ENCODE results near the gene CRACR2B. TPM values are rescaled to one million over a fixed set of nuclear protein-coding genes. Genes with fewer than 3 reads are reported as not detected.

Gene CRACR2B
- total and polyA plus RNA-seq, 2 of the 13 experiments (the other 11 are each of a cell fraction or from before 2014, with no cell fraction given), result 14.9 to 21.0 TPM

DNA sequence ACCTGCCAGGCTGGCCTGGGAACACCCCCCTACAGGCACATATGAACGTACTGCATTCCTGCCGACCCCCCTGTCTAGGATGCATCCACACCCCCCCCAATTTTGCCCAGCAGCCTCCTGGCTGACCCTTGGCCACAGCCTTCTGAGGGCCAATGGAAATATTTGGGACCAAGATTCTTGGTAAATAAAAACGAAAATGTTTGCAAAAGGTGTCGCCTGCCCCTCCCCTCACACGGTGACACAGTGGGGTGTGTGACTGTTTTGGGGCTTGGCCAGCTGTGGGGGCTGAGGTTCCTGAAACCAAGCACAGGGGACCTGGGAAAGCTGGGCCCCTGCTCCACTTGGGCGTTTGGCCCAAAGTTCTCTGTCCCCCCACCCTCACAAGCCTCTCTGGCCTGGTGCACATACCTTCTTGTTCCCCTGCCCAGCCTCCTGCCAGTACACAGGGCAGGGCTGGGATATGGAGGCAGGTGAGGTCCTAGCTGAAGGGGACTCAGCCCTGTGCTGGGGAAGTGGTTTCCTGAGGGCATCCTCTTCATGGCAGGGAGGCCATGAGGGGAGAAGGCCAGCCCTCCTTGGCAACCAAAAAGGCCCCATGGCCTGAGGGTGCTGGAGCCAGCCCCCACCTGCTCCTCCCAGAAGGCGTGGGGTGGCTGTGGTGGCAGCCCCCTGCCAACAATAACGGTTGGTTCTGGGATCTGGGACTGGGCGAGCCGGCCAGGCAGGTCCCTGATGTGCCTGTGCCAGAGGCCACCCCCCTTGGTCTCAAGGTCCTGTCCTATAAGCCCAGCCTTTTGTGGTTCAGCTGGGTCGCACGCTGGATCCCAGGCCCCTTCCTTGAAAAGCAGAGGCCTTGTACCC is 2.1 kb upstream of the CRACR2B start (continued):
- peak; percentile 48; the same call in 1 of the 2 replicates for TF ChIP-seq ZC3H13 (CRISPR knock-in tag; IDR thresholded peaks at IDR 0.05)
- TF ChIP-seq, protein P1, sequence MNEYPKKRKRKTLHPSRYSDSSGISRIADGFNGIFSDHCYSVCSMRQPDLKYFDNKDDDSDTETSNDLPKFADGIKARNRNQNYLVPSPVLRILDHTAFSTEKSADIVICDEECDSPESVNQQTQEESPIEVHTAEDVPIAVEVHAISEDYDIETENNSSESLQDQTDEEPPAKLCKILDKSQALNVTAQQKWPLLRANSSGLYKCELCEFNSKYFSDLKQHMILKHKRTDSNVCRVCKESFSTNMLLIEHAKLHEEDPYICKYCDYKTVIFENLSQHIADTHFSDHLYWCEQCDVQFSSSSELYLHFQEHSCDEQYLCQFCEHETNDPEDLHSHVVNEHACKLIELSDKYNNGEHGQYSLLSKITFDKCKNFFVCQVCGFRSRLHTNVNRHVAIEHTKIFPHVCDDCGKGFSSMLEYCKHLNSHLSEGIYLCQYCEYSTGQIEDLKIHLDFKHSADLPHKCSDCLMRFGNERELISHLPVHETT (CRISPR knock-in tag; conservative IDR thresholded peaks at IDR 0.05), result no peak
- TF ChIP-seq, protein P2, sequence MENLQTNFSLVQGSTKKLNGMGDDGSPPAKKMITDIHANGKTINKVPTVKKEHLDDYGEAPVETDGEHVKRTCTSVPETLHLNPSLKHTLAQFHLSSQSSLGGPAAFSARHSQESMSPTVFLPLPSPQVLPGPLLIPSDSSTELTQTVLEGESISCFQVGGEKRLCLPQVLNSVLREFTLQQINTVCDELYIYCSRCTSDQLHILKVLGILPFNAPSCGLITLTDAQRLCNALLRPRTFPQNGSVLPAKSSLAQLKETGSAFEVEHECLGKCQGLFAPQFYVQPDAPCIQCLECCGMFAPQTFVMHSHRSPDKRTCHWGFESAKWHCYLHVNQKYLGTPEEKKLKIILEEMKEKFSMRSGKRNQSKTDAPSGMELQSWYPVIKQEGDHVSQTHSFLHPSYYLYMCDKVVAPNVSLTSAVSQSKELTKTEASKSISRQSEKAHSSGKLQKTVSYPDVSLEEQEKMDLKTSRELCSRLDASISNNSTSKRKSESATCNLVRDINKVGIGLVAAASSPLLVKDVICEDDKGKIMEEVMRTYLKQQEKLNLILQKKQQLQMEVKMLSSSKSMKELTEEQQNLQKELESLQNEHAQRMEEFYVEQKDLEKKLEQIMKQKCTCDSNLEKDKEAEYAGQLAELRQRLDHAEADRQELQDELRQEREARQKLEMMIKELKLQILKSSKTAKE (CRISPR knock-in tag; IDR thresholded peaks at IDR 0.05; ENCODE audit: borderline replicate concordance), result no peak
- TF ChIP-seq, protein P3, sequence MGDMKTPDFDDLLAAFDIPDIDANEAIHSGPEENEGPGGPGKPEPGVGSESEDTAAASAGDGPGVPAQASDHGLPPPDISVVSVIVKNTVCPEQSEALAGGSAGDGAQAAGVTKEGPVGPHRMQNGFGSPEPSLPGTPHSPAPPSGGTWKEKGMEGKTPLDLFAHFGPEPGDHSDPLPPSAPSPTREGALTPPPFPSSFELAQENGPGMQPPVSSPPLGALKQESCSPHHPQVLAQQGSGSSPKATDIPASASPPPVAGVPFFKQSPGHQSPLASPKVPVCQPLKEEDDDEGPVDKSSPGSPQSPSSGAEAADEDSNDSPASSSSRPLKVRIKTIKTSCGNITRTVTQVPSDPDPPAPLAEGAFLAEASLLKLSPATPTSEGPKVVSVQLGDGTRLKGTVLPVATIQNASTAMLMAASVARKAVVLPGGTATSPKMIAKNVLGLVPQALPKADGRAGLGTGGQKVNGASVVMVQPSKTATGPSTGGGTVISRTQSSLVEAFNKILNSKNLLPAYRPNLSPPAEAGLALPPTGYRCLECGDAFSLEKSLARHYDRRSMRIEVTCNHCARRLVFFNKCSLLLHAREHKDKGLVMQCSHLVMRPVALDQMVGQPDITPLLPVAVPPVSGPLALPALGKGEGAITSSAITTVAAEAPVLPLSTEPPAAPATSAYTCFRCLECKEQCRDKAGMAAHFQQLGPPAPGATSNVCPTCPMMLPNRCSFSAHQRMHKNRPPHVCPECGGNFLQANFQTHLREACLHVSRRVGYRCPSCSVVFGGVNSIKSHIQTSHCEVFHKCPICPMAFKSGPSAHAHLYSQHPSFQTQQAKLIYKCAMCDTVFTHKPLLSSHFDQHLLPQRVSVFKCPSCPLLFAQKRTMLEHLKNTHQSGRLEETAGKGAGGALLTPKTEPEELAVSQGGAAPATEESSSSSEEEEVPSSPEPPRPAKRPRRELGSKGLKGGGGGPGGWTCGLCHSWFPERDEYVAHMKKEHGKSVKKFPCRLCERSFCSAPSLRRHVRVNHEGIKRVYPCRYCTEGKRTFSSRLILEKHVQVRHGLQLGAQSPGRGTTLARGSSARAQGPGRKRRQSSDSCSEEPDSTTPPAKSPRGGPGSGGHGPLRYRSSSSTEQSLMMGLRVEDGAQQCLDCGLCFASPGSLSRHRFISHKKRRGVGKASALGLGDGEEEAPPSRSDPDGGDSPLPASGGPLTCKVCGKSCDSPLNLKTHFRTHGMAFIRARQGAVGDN (CRISPR knock-in tag; IDR thresholded peaks at IDR 0.05), result peak; percentile 44; the same call in 1 of the 2 replicates
- no peak for TF ChIP-seq ZNF180 (CRISPR knock-in tag; IDR thresholded peaks at IDR 0.05; ENCODE audit: borderline replicate concordance, low read depth)
- no peak for TF ChIP-seq TOE1 (CRISPR knock-in tag; IDR thresholded peaks at IDR 0.05)
- TF ChIP-seq ARID2 (CRISPR knock-in tag; IDR thresholded peaks at IDR 0.05; ENCODE audit: borderline replicate concordance), result peak; percentile 75; the same call in 1 of the 2 replicates
- no peak for TF ChIP-seq ZNF556 (CRISPR knock-in tag; IDR thresholded peaks at IDR 0.05; ENCODE audit: borderline replicate concordance)
- no peak for TF ChIP-seq HCFC1 (IDR thresholded peaks at IDR 0.05; ENCODE audit: low read depth, low read length)
- no peak for TF ChIP-seq PRMT3 (CRISPR knock-in tag; IDR thresholded peaks at IDR 0.05; ENCODE audit: borderline replicate concordance, low read depth)
- TF ChIP-seq, protein P4, sequence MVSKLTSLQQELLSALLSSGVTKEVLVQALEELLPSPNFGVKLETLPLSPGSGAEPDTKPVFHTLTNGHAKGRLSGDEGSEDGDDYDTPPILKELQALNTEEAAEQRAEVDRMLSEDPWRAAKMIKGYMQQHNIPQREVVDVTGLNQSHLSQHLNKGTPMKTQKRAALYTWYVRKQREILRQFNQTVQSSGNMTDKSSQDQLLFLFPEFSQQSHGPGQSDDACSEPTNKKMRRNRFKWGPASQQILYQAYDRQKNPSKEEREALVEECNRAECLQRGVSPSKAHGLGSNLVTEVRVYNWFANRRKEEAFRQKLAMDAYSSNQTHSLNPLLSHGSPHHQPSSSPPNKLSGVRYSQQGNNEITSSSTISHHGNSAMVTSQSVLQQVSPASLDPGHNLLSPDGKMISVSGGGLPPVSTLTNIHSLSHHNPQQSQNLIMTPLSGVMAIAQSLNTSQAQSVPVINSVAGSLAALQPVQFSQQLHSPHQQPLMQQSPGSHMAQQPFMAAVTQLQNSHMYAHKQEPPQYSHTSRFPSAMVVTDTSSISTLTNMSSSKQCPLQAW (CRISPR knock-in tag; IDR thresholded peaks at IDR 0.05), result no peak
- TF ChIP-seq PCBP1 (IDR thresholded peaks at IDR 0.05; ENCODE audit: borderline replicate concordance, low read depth, low read length), result 0 out of 2 replicates have a peak, but pooled peaks have one; percentile 35
- no peak for TF ChIP-seq MEF2D (CRISPR knock-in tag; IDR thresholded peaks at IDR 0.05)
- TF ChIP-seq ELF1 (CRISPR knock-in tag; IDR thresholded peaks at IDR 0.05), result no peak
- TF ChIP-seq, protein P5, sequence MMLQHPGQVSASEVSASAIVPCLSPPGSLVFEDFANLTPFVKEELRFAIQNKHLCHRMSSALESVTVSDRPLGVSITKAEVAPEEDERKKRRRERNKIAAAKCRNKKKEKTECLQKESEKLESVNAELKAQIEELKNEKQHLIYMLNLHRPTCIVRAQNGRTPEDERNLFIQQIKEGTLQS (CRISPR knock-in tag; IDR thresholded peaks at IDR 0.05), result no peak
- TF ChIP-seq KLF12 (CRISPR knock-in tag; IDR thresholded peaks at IDR 0.05; ENCODE audit: borderline replicate concordance), result no peak
- no peak for TF ChIP-seq IKZF1 (IDR thresholded peaks at IDR 0.05)

All from HepG2 (cell line).